Heart right ventricle (tissue), 16 donors: ENCODE data around the gene COL13A1. TPM values are rescaled to one million over a fixed set of nuclear protein-coding genes. Genes with fewer than 3 reads are reported as not detected.
A peak's percentile ranks its signal among the peaks of the same experiment; 100 is the strongest.

ENCODE experiments used
- ATAC-seq, 8 donors: fragments of 200-7000 bp; cut with Tn5 transposase; one replicate each; pipeline ENCODE4 v1.9.1; 2020; ENCODE audit warnings: mild to moderate bottlenecking in 8 of 8, moderate library complexity in 8 of 8, moderate number of reproducible peaks in 1 of 8
- DNase-seq, 2 donors: peaks; one replicate each; pipeline ENCODE4 v3.0.0-alpha.2; 2020
- H3K27ac ChIP-seq, 10 donors: fragments of 200-600 bp; sonication (generic) in 2 of 10; one replicate each; pipeline versions ENCODE4 v1.5.0 to v1.8.0; 2020 to 2022; ENCODE audit warnings: mild to moderate bottlenecking in 3 of 10
- H3K27me3 ChIP-seq, 7 donors: fragments of 200-600 bp; one replicate each; pipeline ENCODE4 v1.8.0; 2021 to 2022; ENCODE audit warnings: mild to moderate bottlenecking in 2 of 7
- H3K36me3 ChIP-seq, 9 donors: fragments of 200-600 bp; sonication (generic) in 1 of 9; one replicate each; pipeline versions ENCODE4 v1.5.0 to v1.8.0; 2020 to 2022; ENCODE audit warnings: mild to moderate bottlenecking in 2 of 9
- H3K4me1 ChIP-seq, 9 donors: fragments of 200-600 bp; sonication (generic) in 1 of 9; one replicate each; pipeline versions ENCODE4 v1.5.0 to v1.8.0; 2020 to 2022; ENCODE audit warnings: mild to moderate bottlenecking in 4 of 9
- H3K4me3 ChIP-seq, 10 donors: fragments of 200-600 bp; sonication (generic) in 2 of 10; one replicate each; pipeline versions ENCODE4 v1.5.0 to v1.8.0; 2020 to 2022; ENCODE audit warnings: mild to moderate bottlenecking in 7 of 10, moderate library complexity in 2 of 10
- H3K9me3 ChIP-seq, 11 donors: fragments of 200-600 bp in 10 of 11; sonication (generic) in 2 of 11; one replicate each; pipeline versions ENCODE4 v1.5.0 to v1.8.0; 2013 to 2022; ENCODE audit warnings: mild to moderate bottlenecking in 2 of 11, control low read depth in 1 of 11, moderate library complexity in 1 of 11
- CTCF ChIP-seq, 9 donors: fragments of 200-600 bp; sonication (generic) in 2 of 9; IDR thresholded peaks; one replicate each; pipeline versions ENCODE4 v1.5.0 to v1.8.0; 2021 to 2022; ENCODE audit warnings: antibody characterized with exemption in 9 of 9, mild to moderate bottlenecking in 5 of 9, moderate library complexity in 1 of 9
- WGBS, 2 donors: extraction: QIAGEN DNeasy Blood & Tissue Kit; methylation state at CpG; one replicate each; pipeline ENCODE4 v1.1.7; 2013; ENCODE audit warnings: inconsistent platforms in 1 of 2; 5-methylcytosine and 5-hydroxymethylcytosine counted together
- intact Hi-C, 10 donors: fragments of 100-400 bp; cut with DNase I; formaldehyde crosslinking; loops; one replicate each; pipeline versions ENCODE4 v1.11.1 to v1.14.2; 2022
- polyA plus RNA-seq, 2 donors: library from polyadenylated mRNA; stranded (reverse); fragments of 200-250 nt; gene quantifications; one replicate each; pipeline ENCODE4 v1.2.3, GENCODE V29; 2013
- total RNA-seq, 10 donors: library from RNA; stranded (reverse); fragmentation: NEBNext Ultra II Directional in 3 of 10; extraction: Animal tissue kit (Norgen Biotek cat#: 25700) in 3 of 10; gene quantifications; one replicate each; pipeline versions ENCODE4 v1.2.1 to v1.2.4, GENCODE V29; 2021 to 2023
- donor health status: Arrhythmogenic right ventricular cardiomyopathy.
- donor health status: ischemic (EF 13 %, LVEDD 7.1; RV severe dilation, severe dysfunction).
- donor health status: healthy with polysubstance abuse.
- donor health status: DM: no; HTN: yes; CAD: no.
- donor health status: DM: no; HTN: no; CAD: no.
- donor health status: ischemic (EF 25% LVEDD 6.9; RV normal size, moderate dysfunction).
- donor health status: ischemic (EF 25% LVEDD 5.7; RV mildly dilated, moderate dysfunction).
- donor health status: healthy.
- donor health status: DM: yes; HTN: yes; CAD: no.
- donor health status: Ischemic cardiomyopathy.
- donor health status: ischemic (EF 35%, LVEDD 5.7; RV mildly dilated, moderate dysfunction).
- donor health status: nonischemic (EF 11% LVEDD 7.7; RV severe dilation, severe dysfunction).
- donor health status: DM: yes; HTN: yes; CAD: no.
- donor health status: PGD.
- donor health status: ischemic (EF 29% LVEDD 5.4; RV normal size, mild dysfunction).
- donor health status: nonischemic (EF 23%, LVEDD 6.1; RV moderate dilation, normal function).

COL13A1 gene
- total and polyA plus RNA-seq, 12 donors: 0.70 to 6.8 (median 2.7) TPM

DNA sequence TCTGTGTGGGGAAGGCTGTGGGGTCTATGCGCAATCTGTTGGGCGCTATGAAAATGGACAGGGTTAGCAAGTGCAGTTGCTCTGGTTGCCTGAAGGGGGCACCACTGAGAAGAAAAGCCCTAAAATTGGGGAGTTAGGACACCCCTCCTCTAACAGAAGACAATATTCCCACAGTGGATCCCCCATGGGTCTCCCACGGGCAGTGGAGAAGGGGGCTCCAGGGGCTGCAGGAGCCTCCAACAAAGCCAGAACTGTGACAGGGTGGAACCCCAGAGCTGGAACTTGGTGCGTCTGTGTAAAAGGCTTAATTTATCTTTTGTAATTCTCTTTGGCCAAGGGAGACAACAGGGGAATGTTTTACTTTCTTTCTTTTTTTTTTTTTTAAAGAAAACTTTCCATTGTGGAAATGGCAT, 12.5 kb upstream of the COL13A1 start:
- H3K4me3 ChIP-seq: no peak overlapping the region
- peaks cover 0 to 7% (median 3%) of the 10 kb centered on the region in 7 donors for H3K27me3 ChIP-seq
- 59 to 64% methylated on average over 4 of the region's 4 CpGs for WGBS, 2 donors
- H3K4me1 ChIP-seq: no peaks in the 10 kb centered on the region
- peak; percentile 7 to 64 (median 52) for TF ChIP-seq CTCF (IDR thresholded peaks at IDR 0.05)
- H3K27ac ChIP-seq: no peak overlapping the region
- no peaks in the 10 kb centered on the region for H3K36me3 ChIP-seq
- H3K9me3 ChIP-seq: peaks cover 0 to 4% (median 0%) of the 10 kb centered on the region in 11 donors
- no peak for ATAC-seq
- intact Hi-C loops: loop anchor here in 2 of 10 donors (5.0 kb wide), 1 partner anchor 123 kb away; no protein-coding TSS in a partner anchor
- DNase-seq: no peak

GRCh38 chr10:69791812-69792211, 9.9 kb upstream of the COL13A1 start:
- H3K9me3 ChIP-seq: peaks cover 0 to 21% (median 4%) of the 10 kb centered on the region in 11 donors
- H3K36me3 ChIP-seq: no peaks in the 10 kb centered on the region
- H3K27ac ChIP-seq: no peak overlapping the region
- ATAC-seq (no peak), DNase-seq (no peak)
- intact Hi-C loops: loop anchor here in 3 of 10 donors (10.0 kb wide), 2 partner anchors 97 to 147 kb away; no protein-coding TSS in a partner anchor
- TF ChIP-seq CTCF (IDR thresholded peaks at IDR 0.05): no peak
- WGBS, 2 donors: 92 to 94% methylated on average over 5 of the region's 5 CpGs
- H3K27me3 ChIP-seq: peaks cover 0 to 3% (median 0%) of the 10 kb centered on the region in 7 donors
- no peaks in the 10 kb centered on the region for H3K4me1 ChIP-seq
- no peak overlapping the region for H3K4me3 ChIP-seq

- Histone ChIP-seq H3K9me3 (peaks cover 0 to 21% (median 4%) of the 10 kb centered on the region in 11 donors), H3K4me1 (no peaks in the 10 kb centered on the region), H3K36me3 (no peaks in the 10 kb centered on the region), H3K27me3 (peaks cover 0 to 3% (median 0%) of the 10 kb centered on the region in 7 donors), H3K27ac (no peak overlapping the region), H3K4me3 (no peak overlapping the region)
- no peak for TF ChIP-seq CTCF (IDR thresholded peaks at IDR 0.05)
- DNase-seq: no peak
- WGBS, 2 donors: 46 to 56% methylated on average over 1 of the region's 1 CpG
- ATAC-seq: peak in 1 of 8 donors; percentile 7
- intact Hi-C loops: loop anchor here in 3 of 10 donors (10.0 kb wide), 2 partner anchors 98 to 148 kb away; no protein-coding TSS in a partner anchor
Observed at GRCh38 chr10:69792341-69792740, 9.4 kb upstream of the COL13A1 start.

GRCh38 chr10:69794673-69795072, 7.0 kb upstream of the COL13A1 start:
- Histone ChIP-seq H3K27me3 (peaks cover 0 to 2% (median 0%) of the 10 kb centered on the region in 7 donors), H3K4me3 (no peak overlapping the region), H3K9me3 (peaks cover 0 to 21% (median 4%) of the 10 kb centered on the region in 11 donors), H3K27ac (no peak overlapping the region), H3K4me1 (no peaks in the 10 kb centered on the region), H3K36me3 (no peaks in the 10 kb centered on the region)
- intact Hi-C loops: loop anchor here in 4 of 10 donors (5.0 to 10.0 kb wide), 5 partner anchors 97 to 150 kb away; no protein-coding TSS in a partner anchor
- DNase-seq (no peak), ATAC-seq (no peak)
- no peak for TF ChIP-seq CTCF (IDR thresholded peaks at IDR 0.05)
- 62 to 89% methylated on average over 1 of the region's 1 CpG for WGBS, 2 donors
